ENCODE data around the gene APH1B.

- TF ChIP-seq CTCF (IDR thresholded peaks at IDR 0.05) (no peak), POLR2AphosphoS5 (IDR thresholded peaks at IDR 0.05; ENCODE audit: insufficient read depth in 1 of 2, low read depth in 1 of 2) (no peak), POLR2A (IDR thresholded peaks at IDR 0.05) (no peak)
These were observed 32.3 kb upstream of the APH1B start for GRCh38 chr15:63244976-63245645.
